ENCODE data around the gene CORO2B.
A peak's percentile ranks its signal among the peaks of the same experiment; 100 is the strongest.

CORO2B gene

GRCh38 chr15:68554721-68555678, 23.8 kb upstream of the CORO2B start:
- no peak for DNase-seq

- DNase-seq, result no peak
These were observed 23.1 kb upstream of the CORO2B start for GRCh38 chr15:68555679-68556037.

GRCh38 chr15:68556139-68556990, 22.4 kb upstream of the CORO2B start:
- DNase-seq, result no peak

GRCh38 chr15:68557469-68558317, 21.1 kb upstream of the CORO2B start:
- DNase-seq, result no peak

GRCh38 chr15:68558318-68559305, 20.2 kb upstream of the CORO2B start:
- DNase-seq, result no peak

GRCh38 chr15:68559345-68560310, 19.2 kb upstream of the CORO2B start:
- DNase-seq, result peak; percentile 72

GRCh38 chr15:68560501-68561113, 18.2 kb upstream of the CORO2B start:
- DNase-seq, result no peak

GRCh38 chr15:68561171-68561900, 17.5 kb upstream of the CORO2B start:
- no peak for DNase-seq

GRCh38 chr15:68561901-68562300, 16.9 kb upstream of the CORO2B start:
- no peak for DNase-seq

GRCh38 chr15:68564173-68564572, 14.6 kb upstream of the CORO2B start:
- no peak for DNase-seq

GRCh38 chr15:68565234-68565633, 13.6 kb upstream of the CORO2B start:
- DNase-seq, result no peak

- DNase-seq, result no peak
These were observed 13.1 kb upstream of the CORO2B start for GRCh38 chr15:68565726-68566125.

GRCh38 chr15:68566377-68566954, 12.3 kb upstream of the CORO2B start:
- DNase-seq, result no peak

GRCh38 chr15:68567345-68567744, 11.4 kb upstream of the CORO2B start:
- DNase-seq, result no peak

GRCh38 chr15:68570974-68571373, 7.8 kb upstream of the CORO2B start:
- DNase-seq, result no peak

- no peak for DNase-seq
These were observed 7.2 kb upstream of the CORO2B start for GRCh38 chr15:68571582-68571981.

- no peak for DNase-seq
These were observed 6.5 kb upstream of the CORO2B start for GRCh38 chr15:68572309-68572708.

GRCh38 chr15:68572921-68573320, 5.9 kb upstream of the CORO2B start:
- DNase-seq, result no peak

GRCh38 chr15:68574046-68574445, 4.7 kb upstream of the CORO2B start:
- DNase-seq, result no peak

Measured in CD4-positive, alpha-beta T cell treated with Interleukin-6 for 4 hours (primary cell).